H9 (cell line): ENCODE results near the gene SCLY. TPM values are rescaled to one million over a fixed set of nuclear protein-coding genes. Genes with fewer than 3 reads are reported as not detected.

ENCODE experiments used
- DNase-seq: peaks from one replicate; pipeline ENCODE4 v3.0.0-alpha.2; 2017
- H2AFZ ChIP-seq: one replicate; pipeline ENCODE4 v1.6.1; 2013; ENCODE audit warnings: mild to moderate bottlenecking, low read length, control low read depth, moderate library complexity
- H2AK5ac ChIP-seq: 2 replicates; pipeline ENCODE4 v1.6.1; 2013; ENCODE audit warnings: low read length, control low read depth, mixed read lengths; ENCODE audit not compliant: insufficient read length
- H2BK120ac ChIP-seq: one replicate; pipeline ENCODE4 v1.6.1; 2013; ENCODE audit warnings: low read depth, mild to moderate bottlenecking, low read length, control low read depth, inconsistent platforms; ENCODE audit not compliant: poor library complexity, severe bottlenecking
- H2BK12ac ChIP-seq: 2 replicates; pipeline ENCODE4 v1.6.1; 2013; ENCODE audit warnings: low read length, control low read depth, mixed read lengths, low read depth; ENCODE audit not compliant: insufficient read length
- H2BK15ac ChIP-seq: 2 replicates; pipeline ENCODE4 v1.6.1; 2013; ENCODE audit warnings: low read depth, low read length, control low read depth
- H2BK20ac ChIP-seq: one replicate; pipeline ENCODE4 v1.6.1; 2013; ENCODE audit warnings: low read depth, mild to moderate bottlenecking, low read length, control low read depth, inconsistent platforms; ENCODE audit not compliant: poor library complexity, severe bottlenecking
- H2BK5ac ChIP-seq: 2 replicates; pipeline ENCODE4 v1.6.1; 2013; ENCODE audit warnings: low read length, control low read depth, mixed read lengths; ENCODE audit not compliant: insufficient read length
- H3K14ac ChIP-seq: 2 replicates; pipeline ENCODE4 v1.6.1; 2013; ENCODE audit warnings: low read length, control low read depth; ENCODE audit not compliant: insufficient read depth
- H3K18ac ChIP-seq: 2 replicates; pipeline ENCODE4 v1.6.1; 2013; ENCODE audit warnings: low read depth, mild to moderate bottlenecking, mixed read lengths, low read length, control low read depth; ENCODE audit not compliant: insufficient read length
- H3K23ac ChIP-seq: 2 replicates; pipeline ENCODE4 v1.6.1; 2013; ENCODE audit warnings: low read length, control low read depth, mixed read lengths, low read depth; ENCODE audit not compliant: insufficient read length
- H3K23me2 ChIP-seq: 2 replicates; pipeline ENCODE4 v1.6.1; 2013; ENCODE audit warnings: low read depth, mild to moderate bottlenecking, mixed read lengths, low read length, control low read depth; ENCODE audit not compliant: insufficient read length, poor library complexity, severe bottlenecking
- H3K27ac ChIP-seq: 2 replicates; pipeline ENCODE4 v1.5.1; 2013; ENCODE audit warnings: low read length, control low read depth, mixed read lengths, low read depth; ENCODE audit not compliant: insufficient read length
- H3K27me3 ChIP-seq: 2 replicates; pipeline ENCODE4 v1.6.1; 2013; ENCODE audit warnings: low read length, control low read depth, inconsistent platforms; ENCODE audit not compliant: insufficient read depth
- H3K4ac ChIP-seq: 2 replicates; pipeline ENCODE4 v1.6.1; 2013; ENCODE audit warnings: low read depth, mild to moderate bottlenecking, control low read depth, inconsistent platforms, low read length, moderate library complexity
- H3K4me1 ChIP-seq: 2 replicates; pipeline ENCODE4 v1.6.1; 2013; ENCODE audit warnings: low read length, control low read depth, inconsistent platforms; ENCODE audit not compliant: insufficient read depth
- H3K4me2 ChIP-seq: 2 replicates; pipeline ENCODE4 v1.6.1; 2013; ENCODE audit warnings: low read length, control low read depth, mixed read lengths; ENCODE audit not compliant: insufficient read length, insufficient read depth
- H3K56ac ChIP-seq: 2 replicates; pipeline ENCODE4 v1.6.1; 2013; ENCODE audit warnings: low read depth, mild to moderate bottlenecking, mixed read lengths, low read length, control low read depth; ENCODE audit not compliant: insufficient read length
- H3K79me1 ChIP-seq: 2 replicates; pipeline ENCODE4 v1.6.1; 2013; ENCODE audit warnings: low read depth, mild to moderate bottlenecking, moderate library complexity, low read length, control low read depth, inconsistent platforms; ENCODE audit not compliant: insufficient read depth, poor library complexity, severe bottlenecking
- H3K79me2 ChIP-seq: 2 replicates; pipeline ENCODE4 v1.6.1; 2013; ENCODE audit warnings: low read length, control low read depth, inconsistent platforms; ENCODE audit not compliant: insufficient read depth
- H3K9ac ChIP-seq: 2 replicates; pipeline ENCODE4 v1.6.1; 2013; ENCODE audit warnings: low read length, control low read depth, mixed read lengths; ENCODE audit not compliant: insufficient read length; ENCODE audit errors: extremely low read depth
- H3K9me3 ChIP-seq: one replicate; pipeline ENCODE4 v1.6.1; 2013; ENCODE audit warnings: low read depth, low read length, inconsistent platforms; ENCODE audit not compliant: control insufficient read depth
- H3T11ph ChIP-seq: one replicate; pipeline ENCODE4 v1.6.1; 2013; ENCODE audit warnings: mild to moderate bottlenecking, low read length, control low read depth, inconsistent platforms
- H4K20me1 ChIP-seq: one replicate; pipeline ENCODE4 v1.6.1; 2013; ENCODE audit not compliant: control insufficient read depth, insufficient read length, insufficient read depth
- H4K5ac ChIP-seq: 2 replicates; pipeline ENCODE4 v1.6.1; 2013; ENCODE audit warnings: low read depth, mild to moderate bottlenecking, mixed read lengths, low read length, control low read depth; ENCODE audit not compliant: insufficient read length
- H4K8ac ChIP-seq: replicated peaks from 2 replicates; pipeline ENCODE4 v1.6.1; 2013; ENCODE audit warnings: low read length, control low read depth, mixed read lengths, low read depth; ENCODE audit not compliant: insufficient read length
- H4K91ac ChIP-seq: 2 replicates; pipeline ENCODE4 v1.6.1; 2013; ENCODE audit warnings: low read depth, mild to moderate bottlenecking, moderate library complexity, mixed read lengths, low read length, control low read depth; ENCODE audit not compliant: insufficient read length
- H3K27ac Mint-ChIP-seq, 3 experiments: 2 replicates in 2 of 3; 3 replicates in 1 of 3; pipeline ENCODE4 v1.8.0; 2020 to 2021; ENCODE audit warnings: mixed read lengths in 3 of 3, mild to moderate bottlenecking in 1 of 3, moderate library complexity in 1 of 3
- H3K27me3 Mint-ChIP-seq: 2 replicates; pipeline ENCODE4 v1.8.0; 2021; ENCODE audit warnings: low read depth, mild to moderate bottlenecking, moderate library complexity, mixed read lengths
- H3K36me3 Mint-ChIP-seq, 3 experiments: 2 replicates in 2 of 3; 3 replicates in 1 of 3; pipeline ENCODE4 v1.8.0; 2020 to 2021; ENCODE audit warnings: low read depth in 3 of 3, mixed read lengths in 3 of 3; ENCODE audit not compliant: insufficient read depth in 1 of 3
- H3K4me1 Mint-ChIP-seq, 2 experiments: 2 replicates each; pipeline ENCODE4 v1.8.0; 2020; ENCODE audit warnings: mixed read lengths in 2 of 2
- H3K4me3 Mint-ChIP-seq, 2 experiments: 2 replicates in 1 of 2; 3 replicates in 1 of 2; pipeline ENCODE4 v1.8.0; 2020 to 2021; ENCODE audit warnings: mild to moderate bottlenecking in 2 of 2, mixed read lengths in 2 of 2, moderate library complexity in 1 of 2
- H3K9me3 Mint-ChIP-seq, 2 experiments: 2 replicates in 1 of 2; 3 replicates in 1 of 2; pipeline ENCODE4 v1.8.0; 2020; ENCODE audit warnings: mild to moderate bottlenecking in 2 of 2, mixed read lengths in 2 of 2, moderate library complexity in 1 of 2
- CTCF ChIP-seq: fragments of 200-600 bp; sonication (generic); conservative IDR thresholded peaks from 3 replicates; pipeline ENCODE4 v1.8.0; 2021; ENCODE audit warnings: antibody characterized with exemption, mild to moderate bottlenecking
- WGBS: extraction: QIAGEN DNeasy Blood & Tissue Kit; methylation state at CpG from one replicate; pipeline ENCODE4 v1.1.7; 2013; ENCODE audit warnings: missing lambda C conversion rate, low lambda C conversion rate, mixed read lengths; ENCODE audit not compliant: insufficient read length; ENCODE audit errors: extremely low coverage; 5-methylcytosine and 5-hydroxymethylcytosine counted together
- total RNA-seq: library from RNA; stranded (reverse); gene quantifications from 2 replicates; pipeline ENCODE4 v1.2.1, GENCODE V29; 2021

The SCLY gene
- total RNA-seq, 1 experiment from 2014 or later, result 55.3 TPM

- H3K27ac Mint-ChIP-seq, result peak overlapping the region; percentile 94 to 98 (median 95)
- H4K20me1 ChIP-seq, result no peaks in the 10 kb centered on the region
- no peaks in the 10 kb centered on the region for H3K23me2 ChIP-seq
- no peak overlapping the region for H3K56ac ChIP-seq
- H3K18ac ChIP-seq, result peak overlapping the region; percentile 15
- H3K4me2 ChIP-seq, result no peak overlapping the region
- H2BK5ac ChIP-seq, result no peak overlapping the region
- peaks cover 2% of the 10 kb centered on the region for H3K27me3 Mint-ChIP-seq
- peaks cover 3% of the 10 kb centered on the region; the same call in 1 of the 2 replicates for H3K4me1 ChIP-seq
- peak; percentile 76 for DNase-seq
- no peak overlapping the region for H2BK20ac ChIP-seq
- no peak overlapping the region for H3K23ac ChIP-seq
- peaks cover 31 to 43% of the 10 kb centered on the region in 2 experiments for H3K4me1 Mint-ChIP-seq
- no peak for TF ChIP-seq CTCF
- H2BK15ac ChIP-seq, result no peak overlapping the region
- no peaks in the 10 kb centered on the region for H3K9me3 Mint-ChIP-seq
- no peak overlapping the region for H3T11ph ChIP-seq
- H2AFZ ChIP-seq, result no peak overlapping the region
- no peak overlapping the region for H3K9ac ChIP-seq
- H3K27ac ChIP-seq, result no peak overlapping the region
- no peak overlapping the region for H2BK120ac ChIP-seq
- peak overlapping the region; percentile 38 for H2BK12ac ChIP-seq
- H3K27me3 ChIP-seq, result no peaks in the 10 kb centered on the region
- H4K8ac ChIP-seq, result no peak overlapping the region
- no peak overlapping the region; the same call in 1 of the 2 replicates for H3K14ac ChIP-seq
- H3K4me3 Mint-ChIP-seq, result no peak overlapping the region
- no peak overlapping the region for H4K91ac ChIP-seq
- no CpG with 5 or more reads among the region's 22 CpGs for WGBS
- H3K9me3 ChIP-seq, result no peaks in the 10 kb centered on the region
- H3K79me1 ChIP-seq, result no peaks in the 10 kb centered on the region
- no peak overlapping the region for H2AK5ac ChIP-seq
- no peaks in the 10 kb centered on the region for H3K79me2 ChIP-seq
- no peak overlapping the region; the same call in 1 of the 2 replicates for H3K4ac ChIP-seq
- peaks cover 12 to 34% (median 14%) of the 10 kb centered on the region in 3 experiments; a peak in 6 of 7 replicates for H3K36me3 Mint-ChIP-seq
- no peak overlapping the region for H4K5ac ChIP-seq
These were observed 35.7 kb downstream of the SCLY start for GRCh38 chr2:238096311-238097011.
